Endodermal cell (in vitro differentiated cells): Measurements from ENCODE around the gene VPS37C. TPM values are rescaled to one million over a fixed set of nuclear protein-coding genes. Genes with fewer than 3 reads are reported as not detected.

Experiments used
- DNase-seq: peaks from one replicate; pipeline ENCODE4 v3.0.0-alpha.2; 2017
- H3K27ac ChIP-seq: 2 replicates; pipeline ENCODE4 v1.5.1; 2013; ENCODE audit warnings: mild to moderate bottlenecking, low read depth, low read length, moderate library complexity
- H3K27me3 ChIP-seq: 2 replicates; pipeline ENCODE4 v1.6.1; 2013; ENCODE audit warnings: mild to moderate bottlenecking, low read length, moderate library complexity; ENCODE audit not compliant: insufficient read depth, control insufficient read depth, poor library complexity, severe bottlenecking
- H3K36me3 ChIP-seq: 2 replicates; pipeline ENCODE4 v1.7.0; 2013; ENCODE audit warnings: mild to moderate bottlenecking, low read length, moderate library complexity; ENCODE audit not compliant: control insufficient read depth, insufficient read depth
- H3K4me1 ChIP-seq: one replicate; pipeline ENCODE4 v1.7.0; 2013; ENCODE audit warnings: low read length; ENCODE audit not compliant: control insufficient read depth, insufficient read depth
- H3K4me3 ChIP-seq: 2 replicates; pipeline ENCODE4 v1.5.1; 2013; ENCODE audit warnings: mild to moderate bottlenecking, low read length, moderate library complexity
- H3K9ac ChIP-seq: 2 replicates; pipeline ENCODE4 v1.6.1; 2013; ENCODE audit warnings: mild to moderate bottlenecking, low read length, moderate library complexity; ENCODE audit not compliant: poor library complexity, severe bottlenecking; ENCODE audit errors: extremely low read depth
- H3K9me3 ChIP-seq: 2 replicates; pipeline ENCODE4 v1.6.1; 2013; ENCODE audit warnings: mild to moderate bottlenecking, low read length, moderate library complexity; ENCODE audit not compliant: control insufficient read depth
- H3K27ac Mint-ChIP-seq: 2 replicates; pipeline ENCODE4 v1.8.0; 2020; ENCODE audit warnings: mixed read lengths
- H3K27me3 Mint-ChIP-seq: 2 replicates; pipeline ENCODE4 v1.8.0; 2021; ENCODE audit warnings: mild to moderate bottlenecking, mixed read lengths; ENCODE audit not compliant: insufficient read depth
- H3K36me3 Mint-ChIP-seq: 2 replicates; pipeline ENCODE4 v1.8.0; 2020; ENCODE audit warnings: low read depth, mixed read lengths
- H3K4me1 Mint-ChIP-seq: 2 replicates; pipeline ENCODE4 v1.8.0; 2020; ENCODE audit warnings: mixed read lengths
- H3K4me3 Mint-ChIP-seq: 2 replicates; pipeline ENCODE4 v1.8.0; 2020; ENCODE audit warnings: mild to moderate bottlenecking, moderate library complexity, mixed read lengths
- H3K9me3 Mint-ChIP-seq: 2 replicates; pipeline ENCODE4 v1.8.0; 2020; ENCODE audit warnings: mild to moderate bottlenecking, mixed read lengths
- WGBS, 2 experiments: methylation state at CpG; one replicate each; pipeline versions ENCODE4 v1.1.5 to v1.1.7; 2013; ENCODE audit warnings: missing lambda C conversion rate in 2 of 2, mixed read lengths in 1 of 2; ENCODE audit not compliant: insufficient coverage in 1 of 2, insufficient read length in 1 of 2; 5-methylcytosine and 5-hydroxymethylcytosine counted together
- total RNA-seq, 2 donors: library from RNA; stranded (reverse); fragmentation: NEBNext Ultra II Directional in 1 of 2; extraction: Animal tissue kit (Norgen Biotek cat#: 25700) in 1 of 2; gene quantifications; 2 replicates in 1 of 2; 3 replicates in 1 of 2; pipeline ENCODE4 v1.2.1, GENCODE V29; 2021
- TF ChIP-seq, protein P1 (sequence below): fragments of 200-600 bp; sonication (generic); conservative IDR thresholded peaks from 2 replicates; pipeline ENCODE4 v1.5.0; 2021; ENCODE audit warnings: antibody characterized with exemption, mild to moderate bottlenecking

Gene VPS37C
- total RNA-seq, 2 donors from 2014 or later: 23.9 to 26.7 TPM

DNA sequence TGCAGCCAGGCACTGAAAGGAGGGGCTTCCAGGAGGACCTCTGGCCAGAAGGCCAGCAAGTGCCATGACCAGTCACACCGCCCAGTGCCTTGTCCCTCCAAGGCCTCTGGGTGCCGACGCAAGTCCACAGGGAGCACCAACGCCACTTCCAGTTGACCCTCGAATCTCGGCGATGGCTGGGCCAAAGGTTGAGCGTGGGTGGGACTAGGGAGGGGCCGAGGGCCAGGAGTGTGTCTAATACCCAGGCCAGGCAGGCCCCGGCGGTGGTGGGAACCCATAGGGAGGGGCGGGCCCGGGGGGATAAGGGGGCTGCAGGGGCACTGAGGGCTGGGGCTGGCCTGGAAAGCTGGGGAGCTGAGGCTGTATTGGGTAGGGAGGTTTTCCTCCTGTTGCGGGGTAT is 29.6 kb downstream of the VPS37C start:
- Histone ChIP-seq H3K27me3 (no peaks in the 10 kb centered on the region), H3K9me3 (no peaks in the 10 kb centered on the region), H3K27ac (no peak overlapping the region), H3K4me1 (no peaks in the 10 kb centered on the region), H3K36me3 (peaks cover 6% of the 10 kb centered on the region), H3K9ac (no peak overlapping the region), H3K4me3 (no peak overlapping the region)
- DNase-seq: no peak
- H3K9me3 Mint-ChIP-seq: no peaks in the 10 kb centered on the region
- H3K27ac Mint-ChIP-seq: no peak overlapping the region
- TF ChIP-seq, protein P1, sequence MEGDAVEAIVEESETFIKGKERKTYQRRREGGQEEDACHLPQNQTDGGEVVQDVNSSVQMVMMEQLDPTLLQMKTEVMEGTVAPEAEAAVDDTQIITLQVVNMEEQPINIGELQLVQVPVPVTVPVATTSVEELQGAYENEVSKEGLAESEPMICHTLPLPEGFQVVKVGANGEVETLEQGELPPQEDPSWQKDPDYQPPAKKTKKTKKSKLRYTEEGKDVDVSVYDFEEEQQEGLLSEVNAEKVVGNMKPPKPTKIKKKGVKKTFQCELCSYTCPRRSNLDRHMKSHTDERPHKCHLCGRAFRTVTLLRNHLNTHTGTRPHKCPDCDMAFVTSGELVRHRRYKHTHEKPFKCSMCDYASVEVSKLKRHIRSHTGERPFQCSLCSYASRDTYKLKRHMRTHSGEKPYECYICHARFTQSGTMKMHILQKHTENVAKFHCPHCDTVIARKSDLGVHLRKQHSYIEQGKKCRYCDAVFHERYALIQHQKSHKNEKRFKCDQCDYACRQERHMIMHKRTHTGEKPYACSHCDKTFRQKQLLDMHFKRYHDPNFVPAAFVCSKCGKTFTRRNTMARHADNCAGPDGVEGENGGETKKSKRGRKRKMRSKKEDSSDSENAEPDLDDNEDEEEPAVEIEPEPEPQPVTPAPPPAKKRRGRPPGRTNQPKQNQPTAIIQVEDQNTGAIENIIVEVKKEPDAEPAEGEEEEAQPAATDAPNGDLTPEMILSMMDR: no peak
- 95% methylated on average over 4 to 14 of the region's 14 CpGs for WGBS, 2 experiments
- H3K4me1 Mint-ChIP-seq: peaks cover 7% of the 10 kb centered on the region
- no peaks in the 10 kb centered on the region for H3K27me3 Mint-ChIP-seq
- H3K4me3 Mint-ChIP-seq: no peak overlapping the region
- peaks cover 24% of the 10 kb centered on the region for H3K36me3 Mint-ChIP-seq

DNA sequence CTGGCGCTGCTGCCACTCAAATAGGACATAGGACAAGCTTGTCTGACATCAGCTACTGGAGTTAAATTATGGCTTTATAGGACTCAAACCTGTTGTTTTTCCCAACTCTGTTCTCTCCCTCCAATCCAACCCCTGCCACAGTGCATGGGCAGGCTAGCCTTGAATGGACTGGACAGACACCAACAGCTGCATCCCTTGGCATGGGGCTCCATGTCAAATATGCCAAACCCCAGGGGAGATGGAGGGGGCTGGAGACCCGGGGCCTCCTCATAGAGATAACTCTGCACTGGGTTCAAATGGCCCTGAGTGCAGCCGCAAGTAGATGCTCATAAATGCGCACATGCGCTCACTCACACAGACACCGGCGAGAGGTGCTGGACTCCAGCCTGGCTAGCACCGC is 30.0 kb downstream of the VPS37C start:
- H3K4me3 ChIP-seq: no peak overlapping the region
- no peaks in the 10 kb centered on the region for H3K9me3 Mint-ChIP-seq
- no peak overlapping the region for H3K27ac Mint-ChIP-seq
- TF ChIP-seq, protein P1: no peak
- H3K9ac ChIP-seq: no peak overlapping the region
- DNase-seq: no peak
- no peak overlapping the region for H3K27ac ChIP-seq
- H3K36me3 Mint-ChIP-seq: peaks cover 21% of the 10 kb centered on the region
- H3K4me3 Mint-ChIP-seq: no peak overlapping the region
- no peaks in the 10 kb centered on the region for H3K9me3 ChIP-seq
- no peaks in the 10 kb centered on the region for H3K27me3 Mint-ChIP-seq
- H3K36me3 ChIP-seq: peaks cover 3% of the 10 kb centered on the region
- H3K4me1 Mint-ChIP-seq: peaks cover 7% of the 10 kb centered on the region
- 96 to 100% methylated on average over 7 to 8 of the region's 8 CpGs for WGBS, 2 experiments
- no peaks in the 10 kb centered on the region for H3K27me3 ChIP-seq
- no peaks in the 10 kb centered on the region for H3K4me1 ChIP-seq

DNA sequence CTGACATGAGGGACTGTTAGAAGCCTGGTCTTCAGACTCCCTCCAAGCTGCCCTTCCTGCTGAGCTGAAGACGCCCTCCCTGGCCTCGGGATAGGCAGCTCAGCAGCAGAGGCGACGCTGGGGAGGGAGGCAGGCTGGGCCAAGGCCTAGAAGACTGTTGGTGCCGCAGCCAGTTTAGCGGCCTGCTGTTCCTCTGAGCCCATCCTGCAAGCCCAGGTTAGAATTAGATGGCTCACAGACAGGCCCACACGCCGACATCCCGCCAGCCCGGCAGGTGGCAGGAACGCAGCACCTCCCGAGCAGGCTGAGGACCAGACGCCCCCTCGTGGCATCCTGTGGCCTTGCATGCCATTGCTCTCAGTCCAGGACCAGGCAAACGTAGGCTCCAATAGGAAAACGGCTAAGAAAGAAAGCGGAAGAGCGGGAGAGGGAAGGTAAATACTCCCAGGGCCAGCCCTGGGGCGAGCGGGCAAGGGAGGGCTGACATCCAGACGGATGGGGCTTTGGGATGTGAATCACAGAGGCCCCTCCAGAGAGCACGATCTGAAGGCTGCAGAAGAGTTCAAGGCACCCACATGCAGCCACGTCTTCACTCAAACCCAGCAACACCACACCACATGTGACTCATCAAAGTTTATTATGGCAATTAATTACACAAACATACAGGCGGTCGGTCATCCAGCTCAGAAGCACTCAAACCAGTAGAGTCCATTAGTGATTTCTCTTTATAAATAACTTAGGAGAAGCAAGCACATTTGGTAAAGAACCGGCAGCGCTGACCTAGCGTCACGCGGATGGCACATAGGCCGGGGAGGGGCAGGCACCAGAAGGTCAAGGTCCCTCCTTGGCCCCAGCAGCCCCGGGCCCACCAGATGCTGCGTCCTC is 31.3 kb downstream of the VPS37C start:
- Histone ChIP-seq H3K9ac (no peak overlapping the region), H3K4me1 (no peaks in the 10 kb centered on the region), H3K4me3 (no peak overlapping the region), H3K27ac (no peak overlapping the region), H3K36me3 (peaks cover 3% of the 10 kb centered on the region), H3K9me3 (no peaks in the 10 kb centered on the region), H3K27me3 (no peaks in the 10 kb centered on the region)
- DNase-seq: peak; percentile 99
- Mint-ChIP-seq H3K4me3 (no peak overlapping the region), H3K9me3 (no peaks in the 10 kb centered on the region), H3K4me1 (peaks cover 7% of the 10 kb centered on the region), H3K36me3 (peaks cover 17% of the 10 kb centered on the region), H3K27me3 (no peaks in the 10 kb centered on the region), H3K27ac (peak overlapping the region; percentile 83)
- 39 to 41% methylated on average over 31 to 33 of the region's 33 CpGs for WGBS, 2 experiments
- TF ChIP-seq, protein P1: peak; percentile 100
